Upper lobe of right lung (tissue), 1 donor: ENCODE results near the gene ITM2B. TPM values are rescaled to one million over a fixed set of nuclear protein-coding genes. Genes with fewer than 3 reads are reported as not detected.

Experiments
- ATAC-seq: fragments of 200-7000 bp; cut with Tn5 transposase; one replicate; pipeline ENCODE4 v1.9.1; 2020; ENCODE audit warnings: mild to moderate bottlenecking, moderate library complexity
- DNase-seq: peaks from one replicate; pipeline ENCODE4 v3.0.0-alpha.2; 2020
- H3K27ac ChIP-seq: fragments of 200-600 bp; one replicate; pipeline ENCODE4 v1.8.0; 2022
- H3K27me3 ChIP-seq: fragments of 200-600 bp; one replicate; pipeline ENCODE4 v1.8.0; 2022; ENCODE audit warnings: mild to moderate bottlenecking
- H3K36me3 ChIP-seq: fragments of 200-600 bp; one replicate; pipeline ENCODE4 v1.8.0; 2022
- H3K4me1 ChIP-seq: fragments of 200-600 bp; one replicate; pipeline ENCODE4 v1.8.0; 2022
- H3K4me3 ChIP-seq: fragments of 200-600 bp; one replicate; pipeline ENCODE4 v1.8.0; 2022; ENCODE audit warnings: mild to moderate bottlenecking
- H3K9me3 ChIP-seq: fragments of 200-600 bp; one replicate; pipeline ENCODE4 v1.8.0; 2022
- intact Hi-C: fragments of 100-400 bp; cut with DNase I; formaldehyde crosslinking; loops from one replicate; pipeline ENCODE4 v1.11.0; 2022
- total RNA-seq: library from RNA; stranded (reverse); fragmentation: NEBNext Ultra II Directional; extraction: Animal tissue kit (Norgen Biotek cat#: 25700); gene quantifications from one replicate; pipeline ENCODE4 v1.2.1, GENCODE V29; 2021
- TF ChIP-seq, protein P1 (sequence below): fragments of 200-600 bp; IDR thresholded peaks from one replicate; pipeline ENCODE4 v1.8.0; 2022; ENCODE audit warnings: antibody characterized with exemption
- donor health status: DM: no; HTN: yes; CAD: no; lungs with severe emphysema.

ITM2B gene
- total RNA-seq, 1 donor from 2014 or later, result 802 TPM

DNA sequence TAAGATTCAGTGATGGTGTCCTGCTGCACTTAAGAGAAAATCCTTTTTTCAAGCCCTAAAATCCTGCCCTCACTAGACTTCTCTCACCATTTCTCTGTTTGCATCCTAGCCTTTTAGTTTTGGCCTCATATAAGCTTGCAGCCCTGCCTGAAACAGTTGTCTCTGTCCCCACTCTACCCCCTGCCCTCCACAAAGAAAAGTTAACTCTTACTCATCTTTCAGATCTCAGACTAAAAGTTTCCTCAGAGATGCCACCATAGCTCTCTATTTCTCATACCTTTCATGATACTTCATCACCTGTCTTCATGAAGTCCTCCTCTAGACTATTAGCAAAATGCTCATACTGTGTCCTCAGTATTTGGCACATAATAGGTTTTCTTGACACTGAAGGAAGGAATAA lies 33.1 kb downstream of the ITM2B start:
- intact Hi-C loops, result no loop called here
- H3K4me3 ChIP-seq, result no peak overlapping the region
- TF ChIP-seq, protein P1, sequence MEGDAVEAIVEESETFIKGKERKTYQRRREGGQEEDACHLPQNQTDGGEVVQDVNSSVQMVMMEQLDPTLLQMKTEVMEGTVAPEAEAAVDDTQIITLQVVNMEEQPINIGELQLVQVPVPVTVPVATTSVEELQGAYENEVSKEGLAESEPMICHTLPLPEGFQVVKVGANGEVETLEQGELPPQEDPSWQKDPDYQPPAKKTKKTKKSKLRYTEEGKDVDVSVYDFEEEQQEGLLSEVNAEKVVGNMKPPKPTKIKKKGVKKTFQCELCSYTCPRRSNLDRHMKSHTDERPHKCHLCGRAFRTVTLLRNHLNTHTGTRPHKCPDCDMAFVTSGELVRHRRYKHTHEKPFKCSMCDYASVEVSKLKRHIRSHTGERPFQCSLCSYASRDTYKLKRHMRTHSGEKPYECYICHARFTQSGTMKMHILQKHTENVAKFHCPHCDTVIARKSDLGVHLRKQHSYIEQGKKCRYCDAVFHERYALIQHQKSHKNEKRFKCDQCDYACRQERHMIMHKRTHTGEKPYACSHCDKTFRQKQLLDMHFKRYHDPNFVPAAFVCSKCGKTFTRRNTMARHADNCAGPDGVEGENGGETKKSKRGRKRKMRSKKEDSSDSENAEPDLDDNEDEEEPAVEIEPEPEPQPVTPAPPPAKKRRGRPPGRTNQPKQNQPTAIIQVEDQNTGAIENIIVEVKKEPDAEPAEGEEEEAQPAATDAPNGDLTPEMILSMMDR, result no peak

DNA sequence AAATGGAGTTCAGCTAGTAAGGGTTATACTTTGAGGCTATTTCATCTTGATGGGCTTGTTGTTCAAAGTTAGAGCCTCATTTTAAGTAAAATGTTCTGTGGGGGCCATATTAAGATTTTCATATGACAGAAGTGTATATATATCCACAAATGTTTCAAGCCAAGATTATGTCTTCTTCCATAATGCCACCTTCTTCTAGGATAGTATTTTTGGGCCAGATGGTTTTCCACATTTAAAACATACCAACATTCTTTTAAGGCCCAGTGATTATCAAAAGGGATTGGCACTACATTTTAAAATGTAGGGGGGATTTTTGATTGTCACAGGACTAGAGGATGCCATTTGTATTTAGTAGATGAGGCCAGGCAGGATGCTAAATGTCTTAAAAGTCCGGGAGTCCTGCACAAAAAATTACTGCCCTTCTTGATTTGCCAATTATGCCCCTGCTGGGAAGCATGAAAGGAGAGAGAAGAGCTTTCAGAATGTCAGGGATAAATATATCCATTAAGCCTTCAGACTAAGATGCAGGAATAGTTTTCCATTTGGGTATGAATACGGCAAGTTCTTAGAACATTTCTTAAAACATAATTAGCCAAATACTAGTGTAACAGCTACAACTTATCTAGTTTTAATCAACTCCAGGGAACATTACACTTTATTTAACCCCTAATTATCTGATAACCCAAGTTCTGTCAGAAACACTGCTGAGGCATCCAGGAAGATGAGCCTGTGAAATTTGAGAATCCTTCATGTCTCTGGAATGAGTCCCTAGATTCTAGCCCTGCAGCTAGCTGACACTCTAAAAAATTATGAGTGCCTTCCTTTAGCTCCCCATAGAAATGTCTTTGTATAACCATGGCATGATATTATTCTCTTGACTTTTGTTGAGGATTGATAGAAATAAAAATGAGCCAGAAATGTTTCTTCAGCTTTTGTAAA lies 34.0 kb downstream of the ITM2B start:
- DNase-seq (no peak), ATAC-seq (no peak)
- H3K9me3 ChIP-seq, result no peaks in the 10 kb centered on the region
- TF ChIP-seq, protein P1, result no peak
- H3K4me1 ChIP-seq, result no peaks in the 10 kb centered on the region
- no peaks in the 10 kb centered on the region for H3K27me3 ChIP-seq
- intact Hi-C loops, result no loop called here
- H3K27ac ChIP-seq, result no peak overlapping the region
- no peak overlapping the region for H3K4me3 ChIP-seq
- peaks cover 45% of the 10 kb centered on the region for H3K36me3 ChIP-seq

More for the DNA sequence above, 33.1 kb downstream of the ITM2B start:
- no peak overlapping the region for H3K27ac ChIP-seq
- peaks cover 53% of the 10 kb centered on the region for H3K36me3 ChIP-seq
- DNase-seq (no peak), ATAC-seq (no peak)
- no peaks in the 10 kb centered on the region for H3K9me3 ChIP-seq
- no peaks in the 10 kb centered on the region for H3K4me1 ChIP-seq
- H3K27me3 ChIP-seq, result no peaks in the 10 kb centered on the region

DNA sequence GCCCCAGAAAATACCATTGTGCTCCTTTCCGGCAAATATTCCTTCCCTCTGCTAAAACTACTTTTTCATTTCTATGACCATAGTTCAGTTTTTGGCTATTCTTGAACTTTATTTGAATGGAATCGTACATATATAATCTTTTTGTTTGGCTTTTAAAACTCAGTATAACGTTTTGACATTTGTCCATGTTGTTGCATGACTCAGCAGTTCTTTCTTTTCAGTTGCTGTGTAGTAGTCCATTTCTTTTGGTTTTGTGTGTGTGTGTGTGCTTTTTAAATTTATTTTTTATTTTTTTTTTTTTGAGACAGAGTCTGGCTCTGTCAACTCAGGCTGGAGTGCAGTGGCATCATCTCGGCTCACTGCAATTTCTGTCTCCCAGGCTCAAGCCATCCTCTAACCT lies 35.0 kb downstream of the ITM2B start:
- intact Hi-C loops, result no loop called here
- H3K27ac ChIP-seq, result no peak overlapping the region

DNA sequence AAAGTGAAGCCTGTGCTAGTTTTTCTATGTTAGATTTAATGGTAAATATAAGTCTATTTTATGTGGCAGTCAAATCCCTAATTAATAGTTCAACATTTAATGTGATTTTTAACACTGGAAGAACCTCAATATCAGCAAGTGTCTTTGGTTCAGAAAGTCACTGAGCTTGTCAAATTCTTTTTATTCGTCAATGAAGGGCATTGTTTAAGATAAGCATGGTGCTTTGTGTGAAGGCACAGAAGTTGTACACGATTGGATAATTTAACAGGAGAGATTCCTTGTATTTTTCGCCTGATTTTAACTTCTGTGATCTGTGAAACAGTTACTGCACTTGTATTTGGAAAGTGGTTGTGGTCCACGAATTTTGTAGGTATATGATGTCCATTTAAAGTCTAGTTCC lies 40.3 kb downstream of the ITM2B start:
- Histone ChIP-seq H3K4me3 (no peak overlapping the region), H3K4me1 (no peaks in the 10 kb centered on the region), H3K9me3 (no peaks in the 10 kb centered on the region), H3K27me3 (no peaks in the 10 kb centered on the region), H3K27ac (no peak overlapping the region), H3K36me3 (peaks cover 9% of the 10 kb centered on the region)
- ATAC-seq (no peak), DNase-seq (no peak)
- TF ChIP-seq, protein P1, result no peak
- intact Hi-C loops, result no loop called here

More for the DNA sequence above, 35.0 kb downstream of the ITM2B start:
- DNase-seq, result no peak
- H3K9me3 ChIP-seq, result no peaks in the 10 kb centered on the region
- H3K36me3 ChIP-seq, result peaks cover 34% of the 10 kb centered on the region
- no peaks in the 10 kb centered on the region for H3K4me1 ChIP-seq
- no peaks in the 10 kb centered on the region for H3K27me3 ChIP-seq
- TF ChIP-seq, protein P1, result no peak
- no peak overlapping the region for H3K4me3 ChIP-seq
- ATAC-seq, result no peak

DNA sequence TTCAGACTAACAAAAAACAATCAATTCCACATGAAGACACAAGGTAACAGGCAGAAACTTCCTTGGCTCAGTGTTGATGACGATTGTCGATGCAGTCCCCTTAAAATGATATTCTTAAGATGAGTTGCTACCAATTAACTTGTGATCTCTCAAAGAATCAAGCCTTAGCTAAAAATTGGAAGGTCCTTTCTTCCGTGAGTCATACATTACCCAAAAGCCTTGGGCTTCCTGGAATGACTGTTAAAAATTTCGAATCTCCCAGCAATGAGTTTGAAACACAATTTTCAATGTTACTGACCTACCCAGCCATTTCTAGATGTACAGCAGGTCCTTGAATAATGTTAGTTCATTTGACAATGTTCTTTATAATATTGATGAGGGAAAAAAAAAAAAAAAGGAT lies 42.5 kb downstream of the ITM2B start:
- H3K9me3 ChIP-seq, result no peaks in the 10 kb centered on the region
- no peaks in the 10 kb centered on the region for H3K4me1 ChIP-seq
- no peak overlapping the region for H3K27ac ChIP-seq
- intact Hi-C loops, result no loop called here
- no peaks in the 10 kb centered on the region for H3K27me3 ChIP-seq
- TF ChIP-seq, protein P1, result no peak
- no peak overlapping the region for H3K4me3 ChIP-seq
- ATAC-seq, result no peak
- H3K36me3 ChIP-seq, result no peaks in the 10 kb centered on the region
- DNase-seq, result no peak
